ENCODE data around the gene KIF13A. TPM values are rescaled to one million over a fixed set of nuclear protein-coding genes. Genes with fewer than 3 reads are reported as not detected.

Gene KIF13A
- total and polyA plus RNA-seq, 10 of the 15 experiments (the other 5 are each of a cell fraction or from before 2014, with no cell fraction given), result 0.02 to 0.26 (median 0.13) TPM; not detected in 2

GRCh38 chr6:17851720-17852161 lies 135.7 kb downstream of the KIF13A start:
- RAD21 ChIA-PET (ENCODE audit: unreplicated experiment), result no interaction called here
- ATAC-seq, result no peak
- no peak overlapping the region for H3K4me2 ChIP-seq (ENCODE audit: control insufficient read depth, insufficient read depth)
- no peaks in the 10 kb centered on the region for H4K20me1 ChIP-seq (ENCODE audit: control insufficient read depth, insufficient read depth)
- H3K36me3 ChIP-seq (ENCODE audit: control insufficient read depth in 2 of 2, insufficient read depth in 2 of 2, low read length in 1 of 2), result no peaks in the 10 kb centered on the region
- H2AFZ ChIP-seq (ENCODE audit: control insufficient read depth, low read depth, low read length), result no peak overlapping the region
- H3K9me3 ChIP-seq (replicated peaks; ENCODE audit: control insufficient read depth, insufficient read depth, low read length), result no peaks in the 10 kb centered on the region
- no peak for FAIRE-seq
- no peaks in the 10 kb centered on the region for H3K4me1 ChIP-seq (ENCODE audit: control insufficient read depth, insufficient read depth, low read length)
- no TSS peak for BruUV-seq (replicated peaks)
- SMC1A ChIA-PET (ENCODE audit: uncharacterized antibody, unreplicated experiment), result interaction anchor here (1.8 kb wide), 1 partner anchor 14 kb away, joined by 6 read pairs; no protein-coding TSS in a partner anchor
- CTCF ChIA-PET, result no interaction called here
- WGBS (ENCODE audit: insufficient coverage, insufficient replicate concordance, low lambda C conversion rate, missing lambda C conversion rate), result 67% methylated on average over 4 of the region's 4 CpGs
- no peaks in the 10 kb centered on the region for H3K79me2 ChIP-seq (ENCODE audit: control insufficient read depth, insufficient read depth, low read length)
- TF ChIP-seq STAT3 (IDR thresholded peaks at IDR 0.05; ENCODE audit: low read depth, low read length) (no peak), E2F4 (IDR thresholded peaks at IDR 0.05; ENCODE audit: low read depth, low read length) (no peak)
- H3K27ac ChIP-seq (ENCODE audit: control insufficient read depth, insufficient read depth), result no peak overlapping the region
- no peak for DNase-seq (ENCODE audit: low read depth, low spot score)
- intact Hi-C loops (cut with micrococcal nuclease; ENCODE audit: unreplicated experiment) (no loop called here), in situ Hi-C loops (cut with MboI) (no loop called here)
- no peaks in the 10 kb centered on the region; a peak in 1 of 4 replicates for H3K27me3 ChIP-seq (replicated peaks in 1 of 2; ENCODE audit: control insufficient read depth in 2 of 2, insufficient read depth in 2 of 2, low read length in 1 of 2)
- no peak overlapping the region for H3K4me3 ChIP-seq
- H3K9ac ChIP-seq (ENCODE audit: control insufficient read depth, insufficient read depth, low read length), result no peak overlapping the region
- POLR2A ChIA-PET, result no interaction called here

- ATAC-seq (no peak; the same call in 2 of the 3 replicates), FAIRE-seq (no peak), DNase-seq (ENCODE audit: low read depth, low spot score) (no peak)
- no peaks in the 10 kb centered on the region for H4K20me1 ChIP-seq (ENCODE audit: control insufficient read depth, insufficient read depth)
- no peaks in the 10 kb centered on the region for H3K79me2 ChIP-seq (ENCODE audit: control insufficient read depth, insufficient read depth, low read length)
- no peak overlapping the region for H3K4me3 ChIP-seq
- H3K9ac ChIP-seq (ENCODE audit: control insufficient read depth, insufficient read depth, low read length), result no peak overlapping the region
- intact Hi-C loops (cut with micrococcal nuclease; ENCODE audit: unreplicated experiment) (no loop called here), in situ Hi-C loops (cut with MboI) (no loop called here)
- ChIA-PET CTCF (no interaction called here), POLR2A (interaction anchor here (0.6 kb wide), 1 partner anchor 342 kb away, joined by 4 read pairs; no protein-coding TSS in a partner anchor), SMC1A (ENCODE audit: uncharacterized antibody, unreplicated experiment) (interaction anchor here (0.7 to 1.8 kb wide), 2 partner anchors 13 to 88 kb away, joined by 3 to 6 read pairs; no protein-coding TSS in a partner anchor), RAD21 (ENCODE audit: unreplicated experiment) (no interaction called here)
- H2AFZ ChIP-seq (ENCODE audit: control insufficient read depth, low read depth, low read length), result no peak overlapping the region
- 14% methylated on average over 3 of the region's 3 CpGs for WGBS (ENCODE audit: insufficient coverage, insufficient replicate concordance, low lambda C conversion rate, missing lambda C conversion rate)
- H3K4me1 ChIP-seq (ENCODE audit: control insufficient read depth, insufficient read depth, low read length), result no peaks in the 10 kb centered on the region
- no peak overlapping the region for H3K4me2 ChIP-seq (ENCODE audit: control insufficient read depth, insufficient read depth)
- no peak overlapping the region for H3K27ac ChIP-seq (ENCODE audit: control insufficient read depth, insufficient read depth)
- H3K36me3 ChIP-seq (ENCODE audit: control insufficient read depth in 2 of 2, insufficient read depth in 2 of 2, low read length in 1 of 2), result no peaks in the 10 kb centered on the region
- no peaks in the 10 kb centered on the region; a peak in 1 of 4 replicates for H3K27me3 ChIP-seq (replicated peaks in 1 of 2; ENCODE audit: control insufficient read depth in 2 of 2, insufficient read depth in 2 of 2, low read length in 1 of 2)
- BruUV-seq (replicated peaks), result no TSS peak
- H3K9me3 ChIP-seq (replicated peaks; ENCODE audit: control insufficient read depth, insufficient read depth, low read length), result no peaks in the 10 kb centered on the region
- TF ChIP-seq CBX3 (IDR thresholded peaks at IDR 0.05; ENCODE audit: borderline replicate concordance, low read depth) (no peak), ZNF207 (IDR thresholded peaks at IDR 0.05; ENCODE audit: borderline replicate concordance) (no peak), SUZ12 (IDR thresholded peaks at IDR 0.05; ENCODE audit: unreplicated experiment) (no peak), SIX5 (IDR thresholded peaks at IDR 0.05; ENCODE audit: low read depth, low read length, severe bottlenecking) (no peak), ZNF592 (IDR thresholded peaks at IDR 0.05) (no peak), IKZF2 (IDR thresholded peaks at IDR 0.05) (no peak), CREM (IDR thresholded peaks at IDR 0.05; ENCODE audit: low read depth) (no peak), BRCA1 (IDR thresholded peaks at IDR 0.05; ENCODE audit: low read depth, low read length) (no peak)
These were observed 136.3 kb downstream of the KIF13A start for GRCh38 chr6:17851001-17851719.

Measured in GM12878 (cell line).